T-helper 17 cell (primary cell): Measurements from ENCODE around the gene SMIM17. TPM values are rescaled to one million over a fixed set of nuclear protein-coding genes. Genes with fewer than 3 reads are reported as not detected.

ENCODE experiments used
- ATAC-seq: fragments of 150-1000 bp; cut with Tn5 transposase; 2 replicates; pipeline ENCODE4 v1.10.0; 2021; ENCODE audit warnings: mild to moderate bottlenecking, moderate library complexity
- DNase-seq, 3 donors: peaks; one replicate each; pipeline versions ENCODE4 v3.0.0 to v3.0.0-alpha.2; 2020 to 2021
- H3K9me3 ChIP-seq: one replicate; pipeline ENCODE4 v1.7.0; 2013; ENCODE audit warnings: low read length, mild to moderate bottlenecking; ENCODE audit not compliant: control insufficient read depth, poor library complexity, severe bottlenecking
- H3K27ac Mint-ChIP-seq: one replicate; pipeline ENCODE4 v1.8.0; 2022; ENCODE audit warnings: mild to moderate bottlenecking, moderate library complexity, mixed read lengths
- H3K27me3 Mint-ChIP-seq: one replicate; pipeline ENCODE4 v1.8.0; 2022; ENCODE audit warnings: mixed read lengths
- H3K36me3 Mint-ChIP-seq: one replicate; pipeline ENCODE4 v1.8.0; 2022; ENCODE audit warnings: low read depth, mixed read lengths
- H3K4me1 Mint-ChIP-seq: one replicate; pipeline ENCODE4 v1.8.0; 2022; ENCODE audit warnings: mild to moderate bottlenecking, mixed read lengths
- H3K4me3 Mint-ChIP-seq: one replicate; pipeline ENCODE4 v1.8.0; 2022; ENCODE audit warnings: mild to moderate bottlenecking, moderate library complexity, mixed read lengths
- total RNA-seq, 4 donors: library from RNA in 2 of 4; stranded (reverse) in 2 of 4; gene quantifications; one replicate each; pipeline ENCODE4 v1.2.3 and lab custom pipeline; 2022 to 2026

SMIM17 gene
- total RNA-seq, 2 donors from 2014 or later = not detected

- Mint-ChIP-seq H3K4me1 (no peaks in the 10 kb centered on the region), H3K27me3 (no peaks in the 10 kb centered on the region), H3K27ac (no peak overlapping the region), H3K4me3 (no peak overlapping the region), H3K36me3 (no peaks in the 10 kb centered on the region)
- no peak for ATAC-seq
- DNase-seq = no peak
- peaks cover 6% of the 10 kb centered on the region for H3K9me3 ChIP-seq
Observed at GRCh38 chr19:56699552-56699951, 56.6 kb downstream of the SMIM17 start.

GRCh38 chr19:56701895-56702294, 58.9 kb downstream of the SMIM17 start:
- no peaks in the 10 kb centered on the region for H3K4me1 Mint-ChIP-seq
- ATAC-seq (no peak), DNase-seq (no peak)
- H3K27me3 Mint-ChIP-seq = no peaks in the 10 kb centered on the region
- peaks cover 6% of the 10 kb centered on the region for H3K9me3 ChIP-seq
- H3K36me3 Mint-ChIP-seq = no peaks in the 10 kb centered on the region
- H3K27ac Mint-ChIP-seq = no peak overlapping the region
- no peak overlapping the region for H3K4me3 Mint-ChIP-seq

- no peaks in the 10 kb centered on the region for H3K36me3 Mint-ChIP-seq
- H3K27ac Mint-ChIP-seq = no peak overlapping the region
- no peak for DNase-seq
- no peak for ATAC-seq
- H3K4me3 Mint-ChIP-seq = no peak overlapping the region
- no peaks in the 10 kb centered on the region for H3K4me1 Mint-ChIP-seq
- H3K9me3 ChIP-seq = peaks cover 3% of the 10 kb centered on the region
- no peaks in the 10 kb centered on the region for H3K27me3 Mint-ChIP-seq
Observed at GRCh38 chr19:56705939-56706338, 63.0 kb downstream of the SMIM17 start.

Other genes with a start within 250 kb of the SMIM17 start
- 1 to 10 TPM; 3.2 to 3.9 TPM for gene ZNF582, start 249.6 kb upstream of the SMIM17 start, total RNA-seq
- gene ZNF583, start 238.8 kb upstream of the SMIM17 start, total RNA-seq = 1 to 10 TPM; 1.7 to 2.7 TPM
- 1 to 10 TPM in 1 of 2 donors, under 1 TPM in 1; 0.26 to 2.0 TPM for gene ZNF667, start 165.8 kb upstream of the SMIM17 start, total RNA-seq
- gene ZNF471, start 135.3 kb upstream of the SMIM17 start, total RNA-seq = 1 to 10 TPM in 1 of 2 donors, under 1 TPM in 1; 0.23 to 1.1 TPM
- gene ZFP28, start 104.2 kb upstream of the SMIM17 start, total RNA-seq = 1 to 10 TPM; 4.8 to 5.1 TPM
- gene ZNF470, start 75.7 kb upstream of the SMIM17 start, total RNA-seq = 1 to 10 TPM in 1 of 2 donors, under 1 TPM in 1; 0.83 to 1.4 TPM
- 1 to 10 TPM; 4.9 to 5.1 TPM for gene ZNF71, start 47.9 kb upstream of the SMIM17 start, total RNA-seq
- gene ZNF835, start 28.6 kb downstream of the SMIM17 start, total RNA-seq = under 1 TPM; 0.83 to 0.99 TPM
- not detected for gene PEG3, start 197.6 kb downstream of the SMIM17 start, total RNA-seq
- gene ZIM2, start 197.6 kb downstream of the SMIM17 start, total RNA-seq = not detected